ENCODE measurements around the gene LTB4R. TPM values are rescaled to one million over a fixed set of nuclear protein-coding genes. Genes with fewer than 3 reads are reported as not detected.

LTB4R gene
- total RNA-seq, 2 donors from 2014 or later = 6.4 to 6.6 TPM

DNA sequence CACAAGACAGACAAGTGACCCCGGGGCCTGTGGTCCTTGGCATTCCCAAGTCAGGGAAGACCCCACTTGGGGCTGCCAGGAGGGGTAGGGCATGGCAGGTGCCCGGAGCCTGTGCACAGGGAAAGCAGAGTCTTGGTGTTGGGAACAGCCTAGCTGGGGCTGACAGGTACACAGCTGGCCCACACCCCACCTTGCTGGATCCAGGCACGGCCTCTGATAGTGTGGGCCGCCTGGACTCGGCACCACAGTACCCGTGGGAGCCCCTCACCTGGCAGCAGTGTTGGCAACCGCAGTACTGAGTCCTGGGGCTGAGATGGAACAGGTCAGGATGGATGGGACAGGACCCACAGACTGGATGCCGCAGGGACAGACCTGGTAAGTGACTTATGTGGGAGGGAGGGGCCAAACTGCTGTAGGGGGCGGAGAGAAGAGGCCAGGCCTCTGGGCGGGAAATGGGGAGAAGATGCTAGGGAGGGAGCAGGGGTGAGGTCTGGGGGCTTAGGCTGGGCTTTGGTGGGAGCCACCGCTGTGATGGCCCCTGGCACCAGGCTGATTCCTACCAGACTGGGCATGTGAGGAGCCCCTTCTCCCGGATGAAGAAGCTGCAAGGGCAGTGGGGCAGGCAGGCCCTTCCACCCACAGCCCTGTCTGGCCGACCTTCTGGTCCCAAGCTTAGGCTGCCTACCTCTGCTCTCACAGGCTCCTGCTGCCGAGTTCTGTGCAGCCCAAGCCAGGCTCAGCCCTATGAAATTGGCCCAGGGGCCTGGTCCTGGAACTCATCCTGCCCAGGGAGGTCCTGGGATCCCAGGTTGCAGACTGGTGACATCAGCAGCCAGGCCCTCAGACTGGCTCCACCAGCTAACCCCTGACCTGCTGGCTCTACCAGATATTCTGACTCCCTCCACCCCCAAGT is 48.2 kb upstream of the LTB4R start, which contains the start of gene TGM1:
Gene TGM1, minus strand, starts transcription at position 357 of the 913 bp plus-strand sequence. CDS start 825 bp downstream, outside the sequence.
- peaks cover 5% of the 10 kb centered on the region for H3K36me3 Mint-ChIP-seq (ENCODE audit: low read depth)
- no peak within 1 kb of the TSS for H3K27ac ChIP-seq (ENCODE audit: low read depth, low read length)
- WGBS, 2 experiments (ENCODE audit: insufficient coverage in 1 of 2, insufficient read length in 1 of 2) = 68 to 83% methylated on average over 6 to 14 of the region's 14 CpGs
- no peaks in the 10 kb centered on the region for H3K27me3 Mint-ChIP-seq (ENCODE audit: insufficient read depth)
- no peak for TF ChIP-seq CTCF (conservative IDR thresholded peaks at IDR 0.05)
- H3K4me1 ChIP-seq (ENCODE audit: control insufficient read depth, insufficient read depth, low read length) = no peaks in the 10 kb centered on the region
- H3K27me3 ChIP-seq (ENCODE audit: control insufficient read depth, insufficient read depth, low read length, poor library complexity, severe bottlenecking) = no peaks in the 10 kb centered on the region
- H3K36me3 ChIP-seq (ENCODE audit: control insufficient read depth, insufficient read depth, low read length) = no peaks in the 10 kb centered on the region
- H3K4me1 Mint-ChIP-seq = no peaks in the 10 kb centered on the region
- no peak within 1 kb of the TSS for H3K4me3 Mint-ChIP-seq
- no peak within 1 kb of the TSS for H3K9ac ChIP-seq (ENCODE audit: extremely low read depth, low read length, poor library complexity, severe bottlenecking)
- no peak within 1 kb of the TSS for H3K4me3 ChIP-seq (ENCODE audit: low read length)
- H3K9me3 ChIP-seq (ENCODE audit: control insufficient read depth, low read length) = no peaks in the 10 kb centered on the region
- peak; percentile 61 for DNase-seq
- H3K9me3 Mint-ChIP-seq = no peaks in the 10 kb centered on the region
- H3K27ac Mint-ChIP-seq = no peak within 1 kb of the TSS

- no peak overlapping the region for H3K9ac ChIP-seq (ENCODE audit: extremely low read depth, low read length, poor library complexity, severe bottlenecking)
- no peaks in the 10 kb centered on the region for H3K27me3 ChIP-seq (ENCODE audit: control insufficient read depth, insufficient read depth, low read length, poor library complexity, severe bottlenecking)
- H3K9me3 ChIP-seq (ENCODE audit: control insufficient read depth, low read length) = no peaks in the 10 kb centered on the region
- Mint-ChIP-seq H3K4me1 (no peaks in the 10 kb centered on the region), H3K9me3 (no peaks in the 10 kb centered on the region), H3K27ac (no peak overlapping the region), H3K4me3 (no peak overlapping the region), H3K27me3 (ENCODE audit: insufficient read depth) (no peaks in the 10 kb centered on the region), H3K36me3 (ENCODE audit: low read depth) (peaks cover 5% of the 10 kb centered on the region)
- 80 to 90% methylated on average over 2 to 6 of the region's 6 CpGs for WGBS, 2 experiments (ENCODE audit: insufficient coverage in 1 of 2, insufficient read length in 1 of 2)
- no peaks in the 10 kb centered on the region for H3K36me3 ChIP-seq (ENCODE audit: control insufficient read depth, insufficient read depth, low read length)
- no peak for TF ChIP-seq CTCF (conservative IDR thresholded peaks at IDR 0.05)
- no peak for DNase-seq
- H3K4me1 ChIP-seq (ENCODE audit: control insufficient read depth, insufficient read depth, low read length) = no peaks in the 10 kb centered on the region
- no peak overlapping the region for H3K4me3 ChIP-seq (ENCODE audit: low read length)
- no peak overlapping the region for H3K27ac ChIP-seq (ENCODE audit: low read depth, low read length)
Observed at GRCh38 chr14:24263848-24264247, 47.5 kb upstream of the LTB4R start.

DNA sequence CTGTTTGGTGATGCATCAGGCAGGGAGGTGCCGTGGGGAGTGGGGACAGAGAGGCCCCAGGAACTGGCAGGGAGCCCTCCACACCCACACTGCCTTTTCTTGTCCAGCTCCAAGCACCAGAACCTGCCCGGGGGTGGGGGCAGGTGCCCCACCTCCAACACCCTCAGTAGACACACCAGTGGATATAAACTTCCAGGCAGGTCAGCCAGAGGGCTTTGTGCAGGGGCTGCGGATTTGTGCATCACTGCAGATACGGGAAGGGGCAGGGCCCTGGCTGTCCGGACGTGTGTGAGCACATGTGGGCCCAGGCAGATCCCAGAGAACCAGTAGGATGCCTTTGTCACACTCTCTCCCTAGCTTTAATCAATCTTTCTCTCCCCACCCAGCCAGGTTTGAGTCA is 47.0 kb upstream of the LTB4R start:
- H3K27ac Mint-ChIP-seq = no peak overlapping the region

More for the DNA sequence above, 47.0 kb upstream of the LTB4R start:
- no peaks in the 10 kb centered on the region for H3K4me1 ChIP-seq (ENCODE audit: control insufficient read depth, insufficient read depth, low read length)
- DNase-seq = no peak
- Mint-ChIP-seq H3K27me3 (ENCODE audit: insufficient read depth) (no peaks in the 10 kb centered on the region), H3K4me1 (no peaks in the 10 kb centered on the region), H3K9me3 (no peaks in the 10 kb centered on the region), H3K36me3 (ENCODE audit: low read depth) (peaks cover 5% of the 10 kb centered on the region), H3K4me3 (no peak overlapping the region)
- no peaks in the 10 kb centered on the region for H3K36me3 ChIP-seq (ENCODE audit: control insufficient read depth, insufficient read depth, low read length)
- no peak overlapping the region for H3K4me3 ChIP-seq (ENCODE audit: low read length)
- H3K27me3 ChIP-seq (ENCODE audit: control insufficient read depth, insufficient read depth, low read length, poor library complexity, severe bottlenecking) = no peaks in the 10 kb centered on the region
- no peak overlapping the region for H3K27ac ChIP-seq (ENCODE audit: low read depth, low read length)
- TF ChIP-seq CTCF (conservative IDR thresholded peaks at IDR 0.05) = no peak
- no peak overlapping the region for H3K9ac ChIP-seq (ENCODE audit: extremely low read depth, low read length, poor library complexity, severe bottlenecking)
- WGBS, 2 experiments (ENCODE audit: insufficient coverage in 1 of 2, insufficient read length in 1 of 2) = 88% methylated on average over 6 of the region's 6 CpGs; no CpG with 5 or more reads in 1 of the 2 experiments
- no peaks in the 10 kb centered on the region for H3K9me3 ChIP-seq (ENCODE audit: control insufficient read depth, low read length)

All from endodermal cell (in vitro differentiated cells).